Activated CD4-positive, alpha-beta T cell treated with anti-CD3 and anti-CD28 coated beads, Interleukin-2, amount 50 U/mL, for 16 hours (primary cell): ENCODE measurements around the gene MYO3B.

Experiments
- DNase-seq: peaks from one replicate; pipeline ENCODE4 v3.0.0-alpha.2; 2020

Gene MYO3B

DNA sequence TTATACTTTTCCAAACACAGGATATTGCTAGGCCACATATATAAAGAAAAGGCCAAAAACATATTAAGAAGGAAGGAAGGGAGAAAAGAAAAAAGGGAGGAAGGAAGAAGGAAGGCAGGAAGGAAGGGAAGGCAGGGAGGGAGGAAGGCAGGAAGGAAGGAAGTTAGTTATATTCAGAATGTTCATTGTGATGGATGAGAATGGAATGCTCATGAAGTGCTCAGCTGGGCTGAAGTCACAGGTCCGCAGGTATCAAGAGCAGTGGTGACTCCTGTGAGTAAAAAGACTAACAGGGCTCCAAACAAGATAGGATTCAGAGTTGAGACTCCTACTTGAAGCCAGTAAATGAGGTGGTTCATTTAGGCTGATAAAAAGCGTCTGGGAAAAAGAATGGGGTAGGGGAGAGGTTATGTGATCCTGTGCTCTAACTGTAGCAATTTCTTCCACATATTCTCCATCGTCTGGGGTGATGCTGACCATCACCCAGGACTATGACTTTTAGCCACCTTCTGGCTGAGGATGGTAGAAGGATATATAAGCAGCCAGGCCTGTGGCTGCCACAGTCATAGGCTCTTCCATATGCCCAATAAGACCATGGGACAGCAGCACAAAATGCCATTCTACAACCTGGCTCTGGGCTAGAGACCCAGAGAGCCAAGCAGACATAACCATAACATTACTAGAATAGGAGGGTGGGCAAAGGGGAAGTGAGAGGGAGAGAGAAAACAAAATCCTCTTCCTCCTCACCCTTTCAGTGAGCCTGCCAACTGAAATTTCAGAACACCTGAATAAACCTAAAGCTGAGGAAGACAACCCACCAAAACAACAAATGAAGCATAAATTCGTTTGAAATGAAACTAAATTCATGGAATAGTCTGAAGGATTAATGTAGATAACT is 173.2 kb downstream of the MYO3B start:
- no peak for DNase-seq

DNA sequence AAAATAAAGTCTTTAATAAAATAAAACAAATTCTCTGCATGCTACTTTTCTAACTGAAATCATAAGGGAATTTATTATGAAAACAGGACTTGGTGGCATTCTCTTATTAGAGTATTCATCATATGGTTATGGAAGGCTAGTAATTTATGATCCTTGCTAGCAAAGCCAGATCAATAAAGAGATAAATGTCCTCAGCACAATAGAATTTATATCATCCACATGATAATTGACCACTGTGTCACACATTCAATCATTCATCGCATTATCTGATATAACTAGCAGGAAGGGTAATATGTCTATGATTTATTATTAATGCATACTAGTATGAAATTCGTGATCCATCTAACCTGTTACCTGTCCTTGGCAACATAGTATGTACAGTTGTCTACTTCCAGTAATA is 175.8 kb downstream of the MYO3B start:
- no peak for DNase-seq

DNA sequence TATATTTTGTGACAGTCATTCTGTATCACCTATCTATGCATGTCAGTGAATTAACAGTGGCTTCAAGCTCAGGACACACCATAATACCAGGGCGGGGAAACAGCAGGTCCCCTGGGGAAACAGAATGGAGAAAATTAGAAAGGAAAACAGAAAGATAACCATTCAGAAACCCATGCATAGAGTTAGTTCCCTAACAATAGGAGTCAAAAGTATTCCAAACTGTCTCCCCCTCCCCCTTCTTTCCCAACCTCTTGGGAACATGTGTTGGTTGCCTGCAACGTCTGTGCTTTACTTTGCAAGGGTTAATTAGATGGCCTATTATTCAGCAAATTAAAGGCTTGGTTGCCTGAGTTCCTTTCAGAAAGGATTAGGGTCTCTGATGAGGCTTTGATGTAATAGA is 176.4 kb downstream of the MYO3B start:
- DNase-seq: no peak

DNA sequence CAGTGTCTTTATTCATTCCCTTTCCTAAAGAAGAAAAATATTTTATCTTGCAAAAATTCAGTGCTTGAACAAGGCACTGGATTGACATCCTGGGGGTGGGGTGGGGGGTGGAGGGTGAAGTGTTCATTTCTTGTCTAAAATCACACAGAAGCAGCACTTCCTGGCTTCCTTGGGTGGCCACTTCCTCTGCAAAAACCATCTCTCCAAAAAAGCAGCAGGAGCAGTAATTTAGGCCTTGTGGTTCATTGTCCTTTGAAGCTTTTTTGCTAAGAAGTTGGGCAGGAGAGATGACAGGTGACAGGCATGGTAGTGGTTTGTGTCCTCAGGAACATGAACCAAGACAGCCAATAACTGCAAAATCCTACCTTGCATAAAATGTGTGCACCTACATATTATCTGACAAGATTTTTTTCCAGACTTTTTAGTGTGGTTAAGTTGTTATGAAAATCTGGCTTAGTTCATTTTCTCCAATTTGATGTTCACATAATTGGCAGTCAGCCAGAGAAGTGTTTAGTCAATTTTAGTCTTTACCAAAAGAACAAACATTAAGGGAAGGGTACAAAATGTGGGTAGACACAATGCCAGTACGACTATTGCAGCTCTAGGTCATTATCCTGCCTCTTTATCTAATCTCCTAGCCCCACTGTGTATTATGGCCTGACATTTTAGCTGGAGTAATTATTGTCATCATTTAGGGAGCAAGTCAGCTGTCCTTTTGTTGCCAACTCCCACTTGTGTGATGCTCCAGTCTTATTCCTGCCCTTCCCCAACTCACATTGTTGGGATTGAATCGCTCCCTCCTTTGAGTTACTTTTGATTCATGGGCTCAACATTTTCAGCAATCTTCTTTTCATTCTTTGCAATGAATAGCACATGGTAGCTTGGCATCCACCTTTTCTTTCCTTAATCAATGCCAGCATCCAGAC is 177.2 kb downstream of the MYO3B start:
- peak; percentile 57 for DNase-seq

DNA sequence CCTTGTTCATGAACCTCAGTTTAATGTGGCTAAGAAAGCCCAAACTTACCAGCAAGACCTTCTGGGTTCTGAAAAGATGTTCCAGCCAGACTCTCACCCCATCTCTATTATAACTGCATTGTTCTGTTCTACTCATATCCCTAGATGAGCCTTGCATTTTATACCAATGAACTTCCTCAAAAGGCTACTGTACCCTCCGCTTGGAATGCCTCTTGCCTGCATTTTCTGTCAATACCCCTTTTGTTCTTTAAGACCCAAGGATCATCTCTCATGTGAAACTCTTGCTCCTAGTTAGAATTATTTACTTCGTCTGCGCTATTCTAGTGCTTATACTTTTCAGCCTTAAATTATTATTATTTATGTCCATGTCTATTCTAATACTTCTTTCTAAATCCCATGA is 181.5 kb downstream of the MYO3B start:
- no peak for DNase-seq

DNA sequence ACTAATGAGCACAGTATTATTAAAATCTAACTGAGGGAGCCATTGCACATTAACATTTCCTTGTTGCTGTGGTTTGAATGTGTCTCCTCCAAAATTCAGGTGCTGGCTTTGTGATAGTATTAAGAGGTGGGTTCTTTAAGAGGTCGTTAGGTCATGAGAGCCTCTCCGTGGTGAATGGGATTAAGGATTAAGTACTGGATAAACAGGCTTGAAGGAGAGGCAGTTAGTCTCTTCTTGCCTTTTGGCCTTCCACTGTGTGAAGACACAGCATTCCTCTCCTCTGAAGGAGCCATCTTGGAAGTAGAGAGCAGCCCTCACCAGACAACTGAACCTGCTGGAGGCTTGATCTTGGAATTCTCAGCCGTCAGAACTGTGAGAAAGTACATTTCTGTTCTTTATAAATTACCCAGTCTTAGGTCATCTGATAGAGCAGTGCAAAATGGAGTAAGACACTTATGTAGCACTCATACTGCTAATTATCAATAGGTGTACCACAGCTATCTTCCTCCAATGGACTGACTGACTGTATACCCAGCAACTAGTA is 182.7 kb downstream of the MYO3B start:
- DNase-seq: no peak

DNA sequence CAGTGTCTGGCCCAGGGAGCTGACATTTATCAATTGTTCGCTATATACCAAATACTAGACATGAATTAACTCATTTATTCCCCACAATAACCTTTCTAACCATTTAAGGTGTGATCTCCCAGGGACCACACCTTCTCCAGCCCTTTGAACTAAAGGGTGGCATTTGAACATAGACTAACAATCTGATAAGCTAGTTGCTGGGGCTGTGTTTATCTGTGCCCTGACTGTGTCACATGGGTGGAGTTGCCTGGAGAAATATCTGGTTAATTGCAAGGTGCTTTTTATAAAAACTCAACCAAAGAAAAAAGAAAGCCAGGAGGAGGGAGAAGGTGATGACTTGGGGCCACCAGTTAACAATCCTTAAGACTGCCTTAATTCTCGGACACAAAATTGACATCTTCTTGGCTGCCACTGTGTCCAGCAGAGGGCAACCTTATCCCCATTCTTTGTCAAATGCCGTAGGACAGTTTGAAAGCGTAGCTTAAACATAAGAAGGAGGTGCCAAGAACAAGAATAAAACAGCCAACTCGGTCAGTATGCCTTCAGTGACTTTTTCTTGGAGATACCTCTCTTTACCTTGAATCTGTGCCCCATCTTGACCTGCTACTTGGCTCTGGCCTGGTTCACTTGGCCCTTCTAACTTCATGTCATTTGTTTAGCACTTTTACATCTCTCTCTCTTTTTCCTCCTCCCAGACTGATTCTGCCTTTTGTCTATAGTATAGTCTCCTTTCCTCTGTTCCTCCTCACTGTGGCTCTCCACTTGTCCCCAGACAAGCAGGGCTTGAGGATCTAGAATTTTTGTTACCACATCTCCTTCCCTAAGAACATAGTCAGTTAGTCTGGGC is 183.4 kb downstream of the MYO3B start:
- peak; percentile 82 for DNase-seq

DNA sequence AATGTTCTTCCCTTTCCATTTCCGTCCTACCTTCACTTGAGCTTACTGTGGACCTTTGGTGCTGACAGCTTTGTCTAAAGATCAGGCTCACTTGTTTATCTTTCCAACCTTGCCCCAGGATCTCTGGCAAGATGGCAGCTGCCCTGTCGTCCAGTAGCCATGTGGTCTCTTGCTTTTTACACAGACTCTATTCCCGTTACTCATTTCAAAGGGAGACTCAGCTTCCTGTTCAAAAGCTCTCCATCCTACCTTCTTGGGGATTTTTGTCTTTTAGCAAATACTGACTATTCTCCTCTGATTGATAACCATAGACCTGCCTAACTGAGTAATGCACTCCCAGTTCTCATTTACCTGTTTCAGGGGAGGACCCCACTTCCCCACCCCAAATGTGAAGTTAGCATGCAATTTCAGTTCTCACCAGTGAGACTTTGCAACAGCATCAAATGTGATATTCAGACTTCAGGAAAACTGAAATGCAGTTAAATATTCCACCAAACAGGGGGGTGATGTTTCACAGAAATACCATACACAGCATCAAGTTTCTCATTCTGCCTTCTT is 184.4 kb downstream of the MYO3B start:
- DNase-seq: peak; percentile 66

DNA sequence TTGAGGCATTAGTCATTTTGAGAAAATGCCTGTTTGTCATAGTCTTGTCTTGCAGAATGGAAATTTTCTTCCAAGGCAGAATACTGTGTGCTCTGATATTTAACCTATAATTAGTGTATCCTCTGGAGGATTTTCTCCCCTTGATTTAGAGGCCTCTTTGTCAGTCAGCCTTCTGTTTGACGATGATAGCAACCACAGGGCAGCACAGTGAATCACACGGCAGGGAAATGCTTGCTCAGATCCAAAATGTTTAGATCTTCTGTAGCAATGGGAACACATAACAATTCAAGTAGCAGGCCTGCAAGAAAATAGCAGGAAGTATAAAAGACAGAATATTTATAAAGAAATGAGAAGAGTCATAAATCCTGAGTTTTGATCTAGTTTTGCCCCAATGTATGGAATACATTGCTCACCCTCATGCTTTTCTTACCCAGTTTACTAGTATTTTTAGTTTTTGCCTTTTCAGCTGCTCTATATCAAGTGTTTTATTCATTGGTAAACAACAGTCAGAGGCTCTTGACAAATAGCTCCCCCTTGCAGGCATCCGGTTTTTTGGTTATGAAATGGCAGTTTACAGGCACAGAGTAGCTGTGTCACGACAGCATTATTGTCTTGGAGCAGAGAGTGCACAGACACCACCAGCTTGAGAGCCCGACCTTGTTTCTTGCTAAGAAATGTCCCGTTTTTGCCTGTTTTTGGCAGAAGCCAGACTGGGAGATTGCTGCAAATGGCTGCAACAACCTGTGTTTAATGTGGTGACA is 185.1 kb downstream of the MYO3B start:
- peak; percentile 51 for DNase-seq

DNA sequence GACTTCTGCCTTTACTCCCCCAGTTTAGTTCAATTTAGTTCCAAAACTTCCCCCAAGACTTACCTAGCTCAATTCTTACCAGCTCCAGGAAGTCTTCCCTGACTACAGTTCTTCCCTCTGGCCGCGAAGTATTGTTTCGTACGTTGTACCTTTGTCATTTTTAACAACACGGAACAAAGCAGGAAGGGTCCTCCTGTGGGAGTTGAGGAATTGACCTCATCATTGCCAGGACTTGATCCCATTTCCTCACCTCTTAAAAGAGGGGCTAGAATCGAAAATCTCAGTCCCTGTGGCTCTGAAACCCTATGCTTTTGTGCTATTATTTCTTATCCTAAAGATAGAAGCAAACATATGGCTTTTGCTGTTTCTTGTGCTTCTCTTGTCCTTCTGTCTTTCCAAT is 187.1 kb downstream of the MYO3B start:
- DNase-seq: no peak

DNA sequence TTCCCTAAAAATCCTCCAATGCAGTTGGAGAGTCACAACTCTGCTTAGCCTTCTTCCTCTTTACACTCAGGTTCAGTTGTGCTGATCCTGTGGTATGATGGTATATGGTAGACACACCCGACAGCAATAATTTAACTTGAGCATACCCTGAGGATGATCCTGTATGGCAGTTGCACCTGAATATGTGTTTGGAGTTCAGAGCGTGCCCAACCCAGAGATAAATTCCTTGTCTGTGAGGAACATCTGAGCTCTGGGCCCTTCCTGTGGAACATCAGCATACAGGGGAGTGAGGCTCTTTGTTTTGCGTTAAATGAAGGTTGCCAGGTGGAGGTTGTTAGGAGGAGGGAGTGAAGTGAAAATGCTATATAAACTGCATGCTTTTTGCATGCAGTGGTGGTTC is 187.7 kb downstream of the MYO3B start:
- DNase-seq: no peak

DNA sequence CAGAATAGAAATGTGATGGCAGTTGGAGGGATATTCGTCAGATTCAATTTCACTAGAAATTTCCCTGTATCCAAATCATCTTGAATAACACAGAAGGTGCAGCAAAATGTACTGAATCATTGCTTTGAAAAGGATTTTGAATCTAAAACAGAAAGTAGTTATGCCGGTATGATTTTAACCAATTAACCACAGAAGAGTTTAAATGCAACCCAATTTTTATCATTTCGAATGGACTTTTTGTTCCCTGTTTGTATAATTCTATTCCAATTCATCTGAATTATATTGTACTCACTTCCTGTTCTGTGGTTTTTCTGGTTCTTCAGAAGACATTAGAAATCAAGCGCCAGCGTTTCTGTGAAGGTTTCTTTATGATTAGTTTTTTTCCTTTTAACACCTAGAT is 190.4 kb downstream of the MYO3B start:
- peak; percentile 68 for DNase-seq

DNA sequence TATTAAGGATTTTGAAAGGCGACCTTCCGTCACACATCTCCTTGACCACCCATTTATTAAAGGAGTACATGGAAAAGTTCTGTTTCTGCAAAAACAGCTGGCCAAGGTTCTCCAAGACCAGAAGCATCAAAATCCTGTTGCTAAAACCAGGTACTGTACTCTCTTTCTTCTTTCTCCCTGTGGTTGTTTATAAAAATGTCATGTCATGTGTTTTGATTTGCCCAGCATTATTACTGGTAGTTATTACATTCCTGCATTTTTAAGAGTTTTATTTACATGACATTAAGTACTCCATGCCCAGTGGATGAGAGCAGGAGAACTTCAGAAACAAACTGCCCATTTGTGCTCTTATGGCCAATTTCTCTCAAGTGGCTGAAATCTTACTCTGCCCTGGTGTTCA is 191.3 kb downstream of the MYO3B start:
- no peak for DNase-seq

DNA sequence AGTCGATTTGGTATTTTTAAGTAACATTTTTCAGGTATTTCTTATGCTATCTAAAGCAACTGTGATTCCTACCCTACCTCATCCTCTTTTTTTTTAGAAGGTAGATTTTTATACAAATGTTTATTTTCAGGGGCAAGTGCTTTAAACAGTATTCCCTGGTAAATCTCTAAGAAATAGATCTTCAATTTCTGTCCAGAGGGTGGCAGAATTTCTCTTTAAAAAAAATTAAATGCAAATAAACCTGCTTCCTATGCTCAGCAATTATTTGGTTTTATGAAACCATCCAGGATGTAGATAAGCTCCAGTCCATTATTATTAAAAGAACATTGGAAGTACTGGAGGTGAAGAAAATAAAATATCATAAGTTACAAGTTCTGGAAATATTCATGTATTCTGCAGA is 191.9 kb downstream of the MYO3B start:
- DNase-seq: peak; percentile 42

DNA sequence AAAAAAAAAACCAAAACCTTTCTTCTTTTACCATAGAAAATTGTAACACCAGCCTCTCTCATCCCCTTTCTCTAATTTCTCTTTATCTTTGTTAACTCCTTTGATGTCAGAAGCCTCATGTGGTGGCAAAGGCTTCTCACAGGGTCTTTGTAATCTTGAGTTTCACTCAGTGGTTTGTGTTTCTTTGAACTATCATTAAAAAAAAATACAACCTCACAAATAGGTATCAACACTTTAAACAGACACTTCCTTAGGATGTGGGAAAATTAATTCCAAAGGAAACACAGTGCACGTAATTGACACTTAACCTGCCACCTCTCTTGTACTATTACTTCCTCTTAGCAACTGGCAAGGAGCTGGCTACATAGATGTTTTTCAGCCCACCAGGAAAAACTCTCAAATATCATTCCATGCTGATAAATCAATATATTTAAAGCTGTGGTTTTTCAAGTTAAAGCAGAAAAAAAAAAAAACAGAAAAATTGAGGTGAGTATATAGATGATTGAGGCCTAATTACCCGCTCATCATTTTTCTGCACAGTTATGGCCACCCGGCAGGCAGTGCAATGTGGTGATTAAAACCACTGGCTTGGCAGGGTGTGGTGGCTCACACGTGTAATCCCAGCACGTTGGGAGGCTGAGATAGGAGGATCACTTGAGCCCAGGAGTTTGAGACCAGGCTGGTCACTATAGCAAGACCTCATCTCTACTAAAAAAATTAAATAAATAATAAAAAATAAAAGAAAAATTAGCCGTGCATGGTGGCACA is 193.5 kb downstream of the MYO3B start:
- no peak for DNase-seq

DNA sequence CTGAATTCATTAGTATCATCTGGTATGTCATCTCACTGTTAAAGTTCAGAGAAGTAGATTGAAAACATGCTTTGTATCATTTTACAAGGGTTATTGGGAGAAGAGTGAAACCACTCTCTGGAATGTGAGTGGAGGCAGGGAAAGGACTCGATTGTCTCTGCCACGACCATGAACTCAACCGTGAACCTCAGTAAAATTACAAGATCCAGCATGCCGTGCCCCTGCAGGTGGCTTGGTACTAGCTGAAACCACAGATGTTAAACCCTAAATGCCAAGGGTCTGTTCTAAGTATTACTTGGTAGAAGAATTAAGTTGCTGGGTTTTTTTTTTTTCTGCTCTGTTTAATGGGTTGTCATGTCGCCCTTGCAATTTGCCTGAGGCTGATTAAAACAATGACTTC is 197.2 kb downstream of the MYO3B start:
- no peak for DNase-seq

DNA sequence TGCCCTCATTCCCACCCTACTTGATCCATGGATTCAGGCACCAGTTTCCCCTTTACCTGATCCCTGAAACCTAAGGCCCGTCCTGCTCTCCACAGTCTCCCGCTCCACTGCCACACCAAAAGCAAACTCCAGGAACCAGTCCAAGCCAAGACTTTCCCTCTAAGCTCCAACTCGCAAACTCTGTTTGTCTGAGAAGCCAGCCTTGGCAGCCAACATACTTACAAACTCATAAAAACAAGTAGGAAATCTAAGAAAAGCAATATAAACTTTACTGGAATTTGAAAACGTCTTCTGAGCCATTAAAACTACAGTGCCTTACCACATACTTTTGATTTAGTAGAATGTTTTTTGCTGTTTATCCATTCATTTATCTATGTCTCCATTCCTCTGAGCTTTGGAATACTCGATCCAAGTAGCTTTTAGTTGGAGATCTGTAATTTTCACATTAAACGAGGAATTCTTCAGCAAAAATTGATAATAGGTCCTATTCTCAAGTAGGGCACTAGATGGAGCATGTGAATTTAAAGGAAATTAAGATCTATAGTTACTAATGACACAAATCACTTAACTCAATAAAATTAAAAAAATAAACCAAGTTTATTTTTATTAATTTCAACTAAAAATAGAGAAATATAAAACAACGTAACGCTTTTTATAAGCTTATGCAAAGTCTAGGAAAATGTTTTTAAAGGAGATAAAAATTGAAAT is 199.7 kb downstream of the MYO3B start:
- no peak for DNase-seq

DNA sequence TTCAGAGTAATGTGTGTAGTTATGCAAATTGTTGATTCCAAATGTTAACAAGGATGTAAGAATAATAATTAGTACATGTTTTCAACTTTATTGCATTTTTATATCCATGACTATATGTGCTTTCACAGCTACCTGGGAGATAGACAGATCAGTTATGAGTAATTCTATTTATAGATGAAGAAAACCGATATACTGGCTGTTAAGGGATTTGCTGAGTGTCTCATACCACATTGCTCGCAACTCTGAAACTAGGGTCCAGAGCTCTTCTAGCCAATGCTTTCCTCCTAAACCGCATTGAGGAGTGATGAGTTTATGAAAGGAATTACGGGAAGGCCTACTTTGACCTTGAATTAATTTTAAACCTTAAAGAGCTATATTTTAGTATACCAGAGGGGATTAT is 202.3 kb downstream of the MYO3B start:
- no peak for DNase-seq

DNA sequence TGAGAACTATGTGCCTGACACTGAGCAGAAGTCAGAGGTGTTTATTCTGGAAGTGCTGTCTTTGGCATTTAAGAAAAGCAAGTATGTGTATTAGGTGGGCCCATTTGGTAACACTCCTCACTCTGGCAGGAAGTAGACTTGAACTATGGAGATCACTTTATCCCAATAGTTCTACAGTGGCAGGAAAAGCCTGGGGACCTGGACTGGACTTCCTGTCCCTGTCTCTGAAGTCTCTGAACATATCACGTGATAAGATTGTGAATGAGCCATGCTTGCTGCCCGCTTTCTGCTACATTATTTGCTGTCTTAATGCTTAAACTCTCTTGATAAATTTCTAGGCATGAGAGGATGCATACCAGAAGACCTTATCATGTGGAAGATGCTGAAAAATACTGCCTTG is 203.7 kb downstream of the MYO3B start:
- DNase-seq: no peak

DNA sequence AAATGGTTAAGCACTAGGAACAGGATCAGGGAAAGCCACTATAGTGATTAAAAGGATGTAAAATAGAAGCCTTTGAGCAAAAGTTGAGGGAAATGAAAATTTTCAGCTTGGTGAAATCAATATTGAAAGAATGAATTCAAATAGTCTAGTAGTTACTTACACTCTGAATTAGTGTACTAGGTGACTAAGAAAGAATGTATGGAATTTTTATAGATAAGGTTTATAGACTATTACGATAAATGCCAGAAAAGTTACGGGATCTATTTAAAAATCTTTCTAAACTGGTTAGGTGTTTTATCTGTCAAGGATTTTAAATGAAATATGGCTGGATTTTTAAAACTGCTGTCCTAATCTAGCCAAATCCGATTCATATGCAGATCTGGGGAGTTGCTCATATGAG is 208.6 kb downstream of the MYO3B start:
- DNase-seq: no peak
